HCT116 (cell line): ENCODE data around the gene MACROH2A1. TPM values are rescaled to one million over a fixed set of nuclear protein-coding genes. Genes with fewer than 3 reads are reported as not detected.

Experiments
- ATAC-seq: fragments of 200-7000 bp; cut with Tn5 transposase; 2 replicates; pipeline ENCODE4 v1.9.1; 2020; ENCODE audit warnings: mild to moderate bottlenecking, moderate library complexity
- BruUV-seq: library from RNA; stranded (reverse); fragments of 400-500 nt; replicated peaks from 2 replicates; lab custom pipeline; 2021; lab: Mats Ljungman, UMichigan
- CTCF ChIA-PET: fragments of 300-600 bp; sonication (Branson Sonifier 250); formaldehyde crosslinking; loops from one replicate; lab custom pipeline; 2021; ENCODE audit warnings: antibody characterized with exemption; lab: Charles Lee
- POLR2A ChIA-PET: fragments of 300-600, 350-600 bp; sonication (Branson Sonifier 250); formaldehyde crosslinking; loops from one replicate; lab custom pipeline; 2021; ENCODE audit warnings: antibody characterized with exemption; lab: Charles Lee
- RAD21 ChIA-PET, 2 experiments: fragments of 300-600 bp; sonication (Branson Sonifier 250); formaldehyde crosslinking; loops; one replicate each; lab custom pipeline; 2023; ENCODE audit warnings: low total read pairs in 2 of 2; ENCODE audit not compliant: uncharacterized antibody in 2 of 2, unreplicated experiment in 2 of 2, low non-redundant PET in 1 of 2; lab: Charles Lee
- DNase-seq: peaks from one replicate; pipeline ENCODE4 v3.0.0-alpha.2; 2010; ENCODE audit warnings: low read depth, low spot score
- H2AFZ ChIP-seq: fragments of 200-600 bp; shearing (Covaris generic), sonication (generic); 2 replicates; pipeline ENCODE4 v1.6.1; 2017; ENCODE audit warnings: low read depth, mixed run types, mixed read lengths, antibody characterized with exemption, low read length; ENCODE audit not compliant: poor library complexity, severe bottlenecking
- H3K27ac ChIP-seq: 2 replicates; pipeline ENCODE4 v1.5.1; 2012; ENCODE audit warnings: low read depth, low read length
- H3K27me3 ChIP-seq: fragments of 200-600 bp; sonication (generic); 2 replicates; pipeline ENCODE4 v1.6.1; 2016; ENCODE audit warnings: mixed run types, low read length, mixed read lengths; ENCODE audit not compliant: insufficient read depth
- H3K36me3 ChIP-seq, 2 experiments: fragments of 200-500 bp in 1 of 2; fragments of 200-600 bp in 1 of 2; sonication (Bioruptor generic) in 1 of 2; sonication (generic) in 1 of 2; 2 replicates each; pipeline versions ENCODE4 v1.5.1 to v1.6.1; 2014 to 2016; ENCODE audit warnings: low read length in 2 of 2, inconsistent platforms in 1 of 2, mixed read lengths in 1 of 2, mixed run types in 1 of 2; ENCODE audit not compliant: insufficient read depth in 2 of 2, control insufficient read depth in 1 of 2
- H3K4me1 ChIP-seq, 2 experiments: fragments of 200-600 bp in 1 of 2; sonication (generic) in 1 of 2; 2 replicates each; pipeline versions ENCODE4 v1.5.1 to v1.6.1; 2012 to 2017; ENCODE audit warnings: low read length in 2 of 2, inconsistent platforms in 1 of 2, mild to moderate bottlenecking in 1 of 2, mixed read lengths in 1 of 2, mixed run types in 1 of 2, moderate library complexity in 1 of 2; ENCODE audit not compliant: insufficient read depth in 2 of 2, control insufficient read depth in 1 of 2
- H3K4me2 ChIP-seq: fragments of 200-600 bp; sonication (generic); 2 replicates; pipeline ENCODE4 v1.6.1; 2017; ENCODE audit warnings: mixed run types, low read length, mixed read lengths
- H3K4me3 ChIP-seq, 2 experiments: fragments of 200-600 bp in 1 of 2; sonication (generic) in 1 of 2; replicated peaks in 1 of 2; 2 replicates each; pipeline ENCODE4 v1.5.1; 2011 to 2016; ENCODE audit warnings: low read length in 2 of 2, control low read depth in 1 of 2, low read depth in 1 of 2, mild to moderate bottlenecking in 1 of 2, mixed read lengths in 1 of 2, mixed run types in 1 of 2
- H3K79me2 ChIP-seq: fragments of 200-600 bp; sonication (generic); 2 replicates; pipeline ENCODE4 v1.6.1; 2017; ENCODE audit warnings: mild to moderate bottlenecking, mixed run types, low read length, moderate library complexity, mixed read lengths; ENCODE audit not compliant: insufficient read depth
- H3K9ac ChIP-seq: fragments of 200-600 bp; sonication (generic); 2 replicates; pipeline ENCODE4 v1.6.1; 2016; ENCODE audit warnings: low read length, mixed read lengths
- H3K9me2 ChIP-seq: fragments of 200-600 bp; sonication (generic), shearing (Covaris generic); 2 replicates; pipeline ENCODE4 v1.6.1; 2017; ENCODE audit warnings: mixed run types, mild to moderate bottlenecking, moderate library complexity; ENCODE audit not compliant: insufficient read depth
- H3K9me3 ChIP-seq, 2 experiments: fragments of 200-500 bp in 1 of 2; fragments of 200-600 bp in 1 of 2; sonication (Bioruptor generic) in 1 of 2; sonication (generic) in 1 of 2; 2 replicates each; pipeline ENCODE4 v1.6.1; 2014 to 2017; ENCODE audit warnings: low read length in 2 of 2, mixed read lengths in 2 of 2, inconsistent platforms in 1 of 2, low read depth in 1 of 2, mild to moderate bottlenecking in 1 of 2, mixed run types in 1 of 2, moderate library complexity in 1 of 2; ENCODE audit not compliant: control insufficient read depth in 1 of 2, insufficient read depth in 1 of 2
- H4K20me1 ChIP-seq: fragments of 200-600 bp; sonication (generic), shearing (Covaris generic); 2 replicates; pipeline ENCODE4 v1.6.1; 2017; ENCODE audit warnings: mixed run types, mild to moderate bottlenecking, moderate library complexity; ENCODE audit not compliant: insufficient read depth
- ATF3 ChIP-seq: IDR thresholded peaks from 2 replicates; pipeline ENCODE4 v1.6.1; 2012
- CBX3 ChIP-seq: IDR thresholded peaks from 2 replicates; pipeline ENCODE4 v1.6.1; 2012; ENCODE audit warnings: low read depth
- CEBPB ChIP-seq: IDR thresholded peaks from 2 replicates; pipeline ENCODE4 v1.6.1; 2012; ENCODE audit warnings: low read depth
- CTCF ChIP-seq, 3 experiments: fragments of 200-600 bp in 1 of 3; sonication (generic) in 1 of 3; IDR thresholded peaks in 2 of 3; conservative IDR thresholded peaks in 1 of 3; 2 replicates each; pipeline ENCODE4 v1.5.1; 2012 to 2017; ENCODE audit warnings: low read depth in 2 of 3, low read length in 2 of 3, antibody characterized with exemption in 1 of 3, borderline replicate concordance in 1 of 3, control low read depth in 1 of 3, mild to moderate bottlenecking in 1 of 3, mixed read lengths in 1 of 3, mixed run types in 1 of 3, moderate library complexity in 1 of 3; ENCODE audit not compliant: insufficient read depth in 1 of 3
- EZH2 ChIP-seq: fragments of 200-600 bp; sonication (generic); IDR thresholded peaks from 2 replicates; pipeline ENCODE4 v1.6.1; 2017; ENCODE audit warnings: antibody characterized with exemption, mixed run types
- EZH2phosphoT487 ChIP-seq: fragments of 200-600 bp; IDR thresholded peaks from 2 replicates; pipeline ENCODE4 v1.6.1; 2018; ENCODE audit warnings: antibody characterized with exemption, borderline replicate concordance
- JUND ChIP-seq: IDR thresholded peaks from 2 replicates; pipeline ENCODE4 v1.6.1; 2012
- POLR2A ChIP-seq: IDR thresholded peaks from 2 replicates; pipeline ENCODE4 v1.7.0; 2011; ENCODE audit warnings: borderline replicate concordance; ENCODE audit not compliant: insufficient read depth, insufficient read length; ENCODE audit errors: extremely low read depth
- RAD21 ChIP-seq: IDR thresholded peaks from 2 replicates; pipeline ENCODE4 v1.6.1; 2012; ENCODE audit warnings: low read depth, mild to moderate bottlenecking
- SIN3A ChIP-seq: IDR thresholded peaks from 2 replicates; pipeline ENCODE4 v1.6.1; 2012; ENCODE audit warnings: low read depth
- SP1 ChIP-seq: IDR thresholded peaks from 2 replicates; pipeline ENCODE4 v1.6.1; 2012; ENCODE audit warnings: low read depth
- SRF ChIP-seq: IDR thresholded peaks from 2 replicates; pipeline ENCODE4 v1.6.1; 2012; ENCODE audit warnings: low read depth
- TCF7L2 ChIP-seq: IDR thresholded peaks from 2 replicates; pipeline ENCODE4 v1.7.0; 2011; ENCODE audit warnings: borderline replicate concordance, inconsistent platforms; ENCODE audit not compliant: insufficient read depth, insufficient read length; ENCODE audit errors: extremely low read depth
- ZBTB33 ChIP-seq: IDR thresholded peaks from 2 replicates; pipeline ENCODE4 v1.6.1; 2011; ENCODE audit warnings: mild to moderate bottlenecking, low read length, moderate library complexity; ENCODE audit not compliant: insufficient replicate concordance; ENCODE audit errors: extremely low read depth
- intact Hi-C: fragments of 100-400 bp; cut with micrococcal nuclease; formaldehyde crosslinking; loops from 2 replicates; pipeline ENCODE4 v1.10.0; 2022
- total RNA-seq: library from RNA; stranded (reverse); gene quantifications from one replicate; pipeline ENCODE4 v1.2.1, GENCODE V29; 2021; ENCODE audit not compliant: unreplicated experiment

Gene MACROH2A1
- total RNA-seq, 1 experiment from 2014 or later = 218 TPM

- TF ChIP-seq POLR2A (no peak), TCF7L2 (no peak), ZBTB33 (no peak), JUND (no peak), EZH2phosphoT487 (no peak), SIN3A (no peak), CTCF (IDR thresholded peaks at IDR 0.05 in 2 of 3, conservative IDR thresholded peaks at IDR 0.05 in 1 of 3; ENCODE audit: borderline replicate concordance in 1 of 3, insufficient read depth in 1 of 3, low read depth in 2 of 3, low read length in 2 of 3) (no peak), EZH2 (no peak), CBX3 (no peak), SP1 (no peak), SRF (no peak), ATF3 (no peak), RAD21 (no peak), CEBPB (no peak)
- no peaks in the 10 kb centered on the region for H4K20me1 ChIP-seq
- H3K27ac ChIP-seq = no peak overlapping the region
- H3K9me2 ChIP-seq = no peaks in the 10 kb centered on the region
- H3K4me2 ChIP-seq = no peak overlapping the region
- H3K79me2 ChIP-seq = peaks cover 43% of the 10 kb centered on the region
- peaks cover 11 to 45% of the 10 kb centered on the region in 2 experiments; a peak in 3 of 4 replicates for H3K36me3 ChIP-seq
- DNase-seq (no peak), ATAC-seq (no peak)
- BruUV-seq = no TSS peak
- ChIA-PET POLR2A (interaction anchor here (0.7 kb wide), 1 partner anchor 520 kb away, joined by 3 read pairs; the partner anchor contains the start of gene C5orf24), RAD21 (no interaction called here), CTCF (no interaction called here)
- no peak overlapping the region for H3K4me3 ChIP-seq
- no peak overlapping the region for H3K9ac ChIP-seq
- no peak overlapping the region for H2AFZ ChIP-seq
- H3K9me3 ChIP-seq = no peaks in the 10 kb centered on the region
- H3K4me1 ChIP-seq = no peaks in the 10 kb centered on the region
- intact Hi-C loops = no loop called here
- no peaks in the 10 kb centered on the region for H3K27me3 ChIP-seq
Measured at GRCh38 chr5:135365281-135365680, 33.8 kb downstream of the MACROH2A1 start.
